IMR-90 (cell line): ENCODE measurements around the gene CARF. TPM values are rescaled to one million over a fixed set of nuclear protein-coding genes. Genes with fewer than 3 reads are reported as not detected.

ENCODE experiments used
- ATAC-seq: fragments of 200-7000 bp; cut with Tn5 transposase; 2 replicates; pipeline ENCODE4 v1.9.1; 2020; ENCODE audit warnings: low read depth, mild to moderate bottlenecking, moderate library complexity
- BruUV-seq: library from RNA; stranded (reverse); fragments of 400-500 nt; replicated peaks from 2 replicates; lab custom pipeline; 2021; lab: Mats Ljungman, UMichigan
- CTCF ChIA-PET: fragments of 300-600 bp; formaldehyde crosslinking; extraction: SDS; loops from one replicate; lab custom pipeline; 2021; ENCODE audit warnings: antibody characterized with exemption; lab: Yijun Ruan, JAX
- POLR2A ChIA-PET: fragments of 300-600 bp; sonication (Branson Sonifier 250); formaldehyde crosslinking; loops from one replicate; lab custom pipeline; 2022; ENCODE audit warnings: antibody characterized with exemption; ENCODE audit not compliant: unreplicated experiment; lab: Charles Lee
- DNase-seq: peaks from one replicate; pipeline ENCODE4 v3.0.0; 2013
- H2AFZ ChIP-seq: replicated peaks from 2 replicates; pipeline ENCODE3; 2013; ENCODE audit warnings: low read length, mild to moderate bottlenecking; ENCODE audit not compliant: poor library complexity
- H2AK5ac ChIP-seq: 2 replicates; pipeline ENCODE4 v1.6.1; 2013; ENCODE audit warnings: low read depth, low read length, inconsistent platforms
- H2AK9ac ChIP-seq: replicated peaks from 2 replicates; pipeline ENCODE3; 2013; ENCODE audit warnings: mild to moderate bottlenecking, low read depth, low read length, moderate library complexity; ENCODE audit not compliant: poor library complexity
- H2BK120ac ChIP-seq: 2 replicates; pipeline ENCODE4 v1.6.1; 2013; ENCODE audit warnings: low read depth, low read length, inconsistent platforms
- H2BK15ac ChIP-seq: 3 replicates; pipeline ENCODE4 v1.6.1; 2013; ENCODE audit warnings: low read depth, low read length, inconsistent platforms
- H2BK20ac ChIP-seq: 2 replicates; pipeline ENCODE4 v1.6.1; 2013; ENCODE audit warnings: low read depth, mild to moderate bottlenecking, inconsistent platforms, low read length, moderate library complexity
- H2BK5ac ChIP-seq: 2 replicates; pipeline ENCODE4 v1.6.1; 2013; ENCODE audit warnings: mild to moderate bottlenecking, low read depth, low read length, inconsistent platforms; ENCODE audit not compliant: poor library complexity, severe bottlenecking
- H3K14ac ChIP-seq: replicated peaks from 2 replicates; pipeline ENCODE4 v1.6.1; 2013; ENCODE audit warnings: low read depth, low read length, inconsistent platforms
- H3K18ac ChIP-seq: 2 replicates; pipeline ENCODE4 v1.6.1; 2013; ENCODE audit warnings: low read depth, low read length, control low read depth
- H3K23ac ChIP-seq: 2 replicates; pipeline ENCODE4 v1.6.1; 2013; ENCODE audit warnings: low read depth, low read length, inconsistent platforms
- H3K27ac ChIP-seq: 2 replicates; pipeline ENCODE4 v1.5.1; 2013; ENCODE audit warnings: mild to moderate bottlenecking, control low read depth, low read length; ENCODE audit not compliant: insufficient read depth
- H3K27me3 ChIP-seq: 2 replicates; pipeline ENCODE4 v1.6.1; 2013; ENCODE audit warnings: low read length; ENCODE audit not compliant: control insufficient read depth, insufficient read depth
- H3K36me3 ChIP-seq: 2 replicates; pipeline ENCODE4 v1.6.1; 2013; ENCODE audit warnings: low read length, mixed read lengths; ENCODE audit not compliant: control insufficient read depth, insufficient read depth
- H3K4ac ChIP-seq: 2 replicates; pipeline ENCODE4 v1.6.1; 2013; ENCODE audit warnings: low read depth, low read length, inconsistent platforms
- H3K4me1 ChIP-seq: 2 replicates; pipeline ENCODE4 v1.6.1; 2013; ENCODE audit warnings: low read length, mixed read lengths; ENCODE audit not compliant: control insufficient read depth, insufficient read depth
- H3K4me2 ChIP-seq: 2 replicates; pipeline ENCODE4 v1.6.1; 2013; ENCODE audit warnings: low read depth, mild to moderate bottlenecking, control low read depth, low read length, moderate library complexity
- H3K4me3 ChIP-seq: 2 replicates; pipeline ENCODE4 v1.5.1; 2013; ENCODE audit warnings: low read depth, mild to moderate bottlenecking, control low read depth, low read length, moderate library complexity; ENCODE audit not compliant: insufficient read depth
- H3K56ac ChIP-seq: 2 replicates; pipeline ENCODE4 v1.6.1; 2013; ENCODE audit warnings: low read length, inconsistent platforms; ENCODE audit not compliant: insufficient read depth; ENCODE audit errors: extremely low read depth
- H3K79me1 ChIP-seq, 2 experiments: 2 replicates each; pipeline ENCODE4 v1.6.1; 2013; ENCODE audit warnings: low read length in 2 of 2, inconsistent platforms in 1 of 2, low read depth in 1 of 2
- H3K9ac ChIP-seq: 2 replicates; pipeline ENCODE4 v1.6.1; 2013; ENCODE audit warnings: low read depth, low read length, control low read depth
- H3K9me1 ChIP-seq: 2 replicates; pipeline ENCODE4 v1.6.1; 2013; ENCODE audit warnings: low read length, inconsistent platforms; ENCODE audit not compliant: insufficient read depth
- H3K9me3 ChIP-seq: 2 replicates; pipeline ENCODE4 v1.6.1; 2013; ENCODE audit warnings: low read length; ENCODE audit not compliant: control insufficient read depth, insufficient read depth
- H4K20me1 ChIP-seq: 2 replicates; pipeline ENCODE4 v1.6.1; 2013; ENCODE audit warnings: low read length, inconsistent platforms; ENCODE audit not compliant: insufficient read depth
- H4K5ac ChIP-seq: 2 replicates; pipeline ENCODE4 v1.6.1; 2013; ENCODE audit warnings: mild to moderate bottlenecking, low read depth, low read length, control low read depth
- H4K8ac ChIP-seq, 2 experiments: 2 replicates each; pipeline ENCODE4 v1.6.1; 2013; ENCODE audit warnings: low read depth in 2 of 2, low read length in 2 of 2, control low read depth in 1 of 2, inconsistent platforms in 1 of 2
- H4K91ac ChIP-seq: 2 replicates; pipeline ENCODE4 v1.6.1; 2013; ENCODE audit warnings: low read depth, low read length, inconsistent platforms; ENCODE audit not compliant: insufficient read depth
- BHLHE40 ChIP-seq: fragments of 150-350 bp; IDR thresholded peaks from 2 replicates; pipeline ENCODE4 v1.6.1; 2016; ENCODE audit warnings: mild to moderate bottlenecking, low read depth, low read length
- CTCF ChIP-seq: conservative IDR thresholded peaks from 2 replicates; pipeline ENCODE4 v1.5.1; 2012; ENCODE audit warnings: mild to moderate bottlenecking, low read depth, low read length, improper control_type of control experiment
- WGBS, 2 experiments: methylation state at CpG; one replicate each; pipeline versions ENCODE4 v1.1.5 to v1.1.7; 2013; ENCODE audit warnings: missing lambda C conversion rate in 2 of 2; ENCODE audit not compliant: insufficient read length in 1 of 2; ENCODE audit errors: extremely low coverage in 2 of 2; 5-methylcytosine and 5-hydroxymethylcytosine counted together
- dilution Hi-C: fragments of 300-500 bp; cut with HindIII; formaldehyde crosslinking; loops from one replicate; pipeline ENCODE4 v1.14.3; 2018; ENCODE audit warnings: low sequenced_read_pairs; ENCODE audit not compliant: unreplicated experiment
- in situ Hi-C: fragments of 300-500 bp; cut with MboI; formaldehyde crosslinking; loops from 3 replicates; pipeline ENCODE4 v1.14.3; 2019; ENCODE audit warnings: low sequenced_read_pairs, inconsistent platforms, mixed read lengths
- intact Hi-C: fragments of 100-400 bp; cut with micrococcal nuclease; formaldehyde crosslinking; loops from 2 replicates; pipeline ENCODE4 v1.10.0; 2022
- polyA plus RNA-seq, 3 experiments: library from polyadenylated mRNA; depleted of rRNA; stranded (reverse); fragments of >200 nt; gene quantifications; 2 replicates each; pipeline ENCODE4 v1.2.3, GENCODE V29; 2012; ENCODE audit warnings: low replicate concordance in 1 of 3
- total RNA-seq: library from RNA; depleted of rRNA; stranded (reverse); fragments of >200 nt; gene quantifications from 2 replicates; pipeline ENCODE4 v1.2.3, GENCODE V29; 2012

CARF gene
- total and polyA plus RNA-seq, 2 of the 4 experiments (the other 2 are of a cell fraction): 2.4 to 5.6 TPM

- intact Hi-C loops: no loop called here
- no peaks in the 10 kb centered on the region for H3K79me1 ChIP-seq
- no peak overlapping the region for H4K91ac ChIP-seq
- TF ChIP-seq BHLHE40: peak; percentile 77
- TF ChIP-seq CTCF: no peak
- no peaks in the 10 kb centered on the region for H3K9me1 ChIP-seq
- ChIA-PET CTCF (interaction anchor here (1.1 kb wide), 1 partner anchor 10 kb away, joined by 3 read pairs; no protein-coding TSS in a partner anchor), POLR2A (no interaction called here)
- H4K5ac ChIP-seq: no peak overlapping the region
- no peaks in the 10 kb centered on the region for H3K4me1 ChIP-seq
- H3K27me3 ChIP-seq: no peaks in the 10 kb centered on the region
- no peak overlapping the region for H3K56ac ChIP-seq
- H2BK5ac ChIP-seq: no peak overlapping the region
- H3K9ac ChIP-seq: no peak overlapping the region
- dilution Hi-C loops: no loop called here
- H2BK20ac ChIP-seq: no peak overlapping the region
- H2AK5ac ChIP-seq: no peak overlapping the region
- H3K14ac ChIP-seq: no peak overlapping the region
- no peak overlapping the region for H3K4me2 ChIP-seq
- no peaks in the 10 kb centered on the region for H3K36me3 ChIP-seq
- H4K8ac ChIP-seq: no peak overlapping the region
- H3K4ac ChIP-seq: no peak overlapping the region
- no peak overlapping the region for H2AFZ ChIP-seq
- DNase-seq (peak; percentile 43), ATAC-seq (no peak)
- BruUV-seq: no TSS peak
- H3K9me3 ChIP-seq: peaks cover 3% of the 10 kb centered on the region; the same call in 1 of the 2 replicates
- H3K18ac ChIP-seq: no peak overlapping the region
- H3K4me3 ChIP-seq: no peak overlapping the region
- no peak overlapping the region for H3K23ac ChIP-seq
- H2AK9ac ChIP-seq: no peak overlapping the region
- no peak overlapping the region for H3K27ac ChIP-seq
- in situ Hi-C loops: no loop called here
- H2BK15ac ChIP-seq: no peak overlapping the region
- no peaks in the 10 kb centered on the region for H4K20me1 ChIP-seq
- WGBS, 2 experiments: no CpG with 5 or more reads among the region's 2 CpGs
- H2BK120ac ChIP-seq: no peak overlapping the region
Observed at GRCh38 chr2:202950592-202950991, 38.5 kb downstream of the CARF start.
